HepG2 (cell line): ENCODE measurements around the gene TMEM14A.

Experiments
- ATAD3A ChIP-seq: sonication (generic); formaldehyde crosslinking; IDR thresholded peaks from 2 replicates; pipeline ENCODE4 v1.4.0; 2020; ENCODE audit warnings: missing genetic modification reagents
- CSRNP2 ChIP-seq: sonication (generic); formaldehyde crosslinking; conservative IDR thresholded peaks from 2 replicates; pipeline ENCODE4 v1.8.0; 2022; ENCODE audit warnings: low read depth, missing genetic modification reagents
- CTCF ChIP-seq: sonication (generic); formaldehyde crosslinking; IDR thresholded peaks from 2 replicates; pipeline ENCODE4 v1.5.0; 2020; ENCODE audit warnings: mild to moderate bottlenecking, missing genetic modification reagents, moderate library complexity
- EP300 ChIP-seq, 3 experiments: sonication (generic) in 1 of 3; formaldehyde crosslinking in 1 of 3; IDR thresholded peaks; 2 replicates each; pipeline versions ENCODE4 v1.5.1 to v1.6.1; 2011 to 2020; ENCODE audit warnings: low read depth in 2 of 3, low read length in 2 of 3, borderline replicate concordance in 1 of 3, improper control_type of control experiment in 1 of 3, mild to moderate bottlenecking in 1 of 3, missing genetic modification reagents in 1 of 3, moderate library complexity in 1 of 3
- ETV5 ChIP-seq: IDR thresholded peaks from 2 replicates; pipeline ENCODE4 v1.6.1; 2018; ENCODE audit warnings: missing biosample characterization, missing genetic modification reagents, inconsistent platforms, borderline replicate concordance
- ETV6 ChIP-seq: sonication (generic); formaldehyde crosslinking; conservative IDR thresholded peaks from 2 replicates; pipeline ENCODE4 v1.4.0; 2020; ENCODE audit warnings: missing genetic modification reagents
- ISX ChIP-seq: sonication (generic); formaldehyde crosslinking; conservative IDR thresholded peaks from 2 replicates; pipeline ENCODE4 v1.5.0; 2020; ENCODE audit warnings: missing genetic modification reagents
- NR3C1 ChIP-seq: sonication (generic); formaldehyde crosslinking; IDR thresholded peaks from 2 replicates; pipeline ENCODE4 v1.4.0; 2020; ENCODE audit warnings: missing genetic modification reagents
- RAD21 ChIP-seq: fragments of 450-650 bp; formaldehyde crosslinking; IDR thresholded peaks from 2 replicates; pipeline ENCODE4 v1.5.0; 2020; ENCODE audit warnings: mild to moderate bottlenecking
- TFAP4 ChIP-seq: sonication (generic); IDR thresholded peaks from 2 replicates; pipeline ENCODE4 v1.6.1; 2016; ENCODE audit warnings: low read depth, borderline replicate concordance
- ZFX ChIP-seq: sonication (generic); formaldehyde crosslinking; IDR thresholded peaks from 2 replicates; pipeline ENCODE4 v1.4.0; 2020; ENCODE audit warnings: mild to moderate bottlenecking, low read depth, missing genetic modification reagents, moderate library complexity
- ZNF292 ChIP-seq: sonication (generic); formaldehyde crosslinking; IDR thresholded peaks from 2 replicates; pipeline ENCODE4 v1.8.1; 2022; ENCODE audit warnings: mild to moderate bottlenecking, low read depth, missing genetic modification reagents, borderline replicate concordance
- TF ChIP-seq, protein P1 (sequence below): sonication (generic); formaldehyde crosslinking; IDR thresholded peaks from 2 replicates; pipeline ENCODE4 v1.8.1; 2022; ENCODE audit warnings: mild to moderate bottlenecking, missing genetic modification reagents

GRCh38 chr6:52696418-52696817 lies 25.5 kb downstream of the TMEM14A start:
- no peak for TF ChIP-seq ATAD3A (CRISPR knock-in tag)
- no peak for TF ChIP-seq NR3C1 (CRISPR knock-in tag)
- no peak for TF ChIP-seq ZFX (CRISPR knock-in tag)
- TF ChIP-seq, protein P1, sequence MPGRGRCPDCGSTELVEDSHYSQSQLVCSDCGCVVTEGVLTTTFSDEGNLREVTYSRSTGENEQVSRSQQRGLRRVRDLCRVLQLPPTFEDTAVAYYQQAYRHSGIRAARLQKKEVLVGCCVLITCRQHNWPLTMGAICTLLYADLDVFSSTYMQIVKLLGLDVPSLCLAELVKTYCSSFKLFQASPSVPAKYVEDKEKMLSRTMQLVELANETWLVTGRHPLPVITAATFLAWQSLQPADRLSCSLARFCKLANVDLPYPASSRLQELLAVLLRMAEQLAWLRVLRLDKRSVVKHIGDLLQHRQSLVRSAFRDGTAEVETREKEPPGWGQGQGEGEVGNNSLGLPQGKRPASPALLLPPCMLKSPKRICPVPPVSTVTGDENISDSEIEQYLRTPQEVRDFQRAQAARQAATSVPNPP (CRISPR knock-in tag), result no peak
- TF ChIP-seq ETV5 (CRISPR knock-in tag), result no peak
- no peak for TF ChIP-seq ZNF292
- no peak for TF ChIP-seq CTCF (CRISPR knock-in tag)
- TF ChIP-seq ETV6 (CRISPR knock-in tag), result no peak
- no peak for TF ChIP-seq CSRNP2 (CRISPR knock-in tag)
- no peak for TF ChIP-seq ISX
- no peak for TF ChIP-seq TFAP4
- no peak for TF ChIP-seq RAD21
- no peak for TF ChIP-seq EP300 (IDR thresholded peaks at IDR 0.05; ENCODE audit: low read depth in 2 of 2, low read length in 2 of 2)
- TF ChIP-seq EP300 (CRISPR knock-in tag; IDR thresholded peaks at IDR 0.05; ENCODE audit: borderline replicate concordance), result no peak
